Rectal smooth muscle tissue (tissue), 1 donor: Measurements from ENCODE around the gene CD46.
A peak's percentile ranks its signal among the peaks of the same experiment; 100 is the strongest.
"Not testable (repeated sequence)": the region's sequence is repeated elsewhere in the genome, so short reads cannot be mapped to it uniquely, and the experiment has no call there.

Source experiments
- H3K27ac ChIP-seq: one replicate; pipeline ENCODE4 v1.7.0; 2013; ENCODE audit warnings: low read depth, low read length, inconsistent platforms
- H3K27me3 ChIP-seq: one replicate; pipeline ENCODE4 v1.7.0; 2013; ENCODE audit warnings: low read length; ENCODE audit not compliant: control insufficient read depth, insufficient read depth
- H3K36me3 ChIP-seq: one replicate; pipeline ENCODE4 v1.7.0; 2013; ENCODE audit warnings: low read length; ENCODE audit not compliant: control insufficient read depth, insufficient read depth
- H3K4me1 ChIP-seq: one replicate; pipeline ENCODE4 v1.7.0; 2013; ENCODE audit warnings: low read length; ENCODE audit not compliant: control insufficient read depth, insufficient read depth
- H3K4me3 ChIP-seq: one replicate; pipeline ENCODE4 v1.7.0; 2013; ENCODE audit warnings: low read length
- H3K9ac ChIP-seq: one replicate; pipeline ENCODE4 v1.7.0; 2013; ENCODE audit warnings: low read length

Gene CD46

DNA sequence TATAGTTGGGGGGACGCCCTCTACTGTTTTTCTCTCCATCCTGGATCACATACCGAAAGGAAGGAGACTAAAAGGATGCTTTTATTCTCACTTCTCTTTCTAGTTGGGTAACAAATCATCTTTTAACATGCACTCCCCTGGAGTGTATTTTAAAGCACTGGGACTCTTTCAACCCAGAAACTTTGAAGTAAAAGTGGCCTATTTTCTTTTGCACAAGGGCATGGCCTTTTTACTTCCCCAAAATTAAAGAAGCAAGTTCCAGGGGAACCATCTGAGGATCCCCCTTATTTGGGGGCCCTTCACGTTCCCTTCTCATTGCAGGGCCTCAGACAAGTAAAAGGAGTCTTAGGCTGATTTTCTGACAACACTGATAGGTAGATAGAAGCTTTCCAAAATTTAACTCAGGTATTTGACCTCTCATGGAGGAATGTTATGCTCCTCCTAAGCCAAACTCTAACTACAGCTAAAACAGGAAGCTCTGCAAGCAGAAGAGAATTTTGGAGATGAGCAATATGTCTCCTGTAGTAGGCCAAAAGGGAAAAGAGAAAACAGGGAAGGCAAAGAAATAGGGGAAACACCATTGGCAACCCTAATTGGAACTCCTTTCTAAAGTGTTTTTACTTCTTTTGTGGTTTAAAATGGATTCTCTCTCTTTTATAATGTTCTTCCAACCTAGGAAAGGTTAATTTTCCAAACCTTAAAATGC lies 8.9 kb upstream of the CD46 start:
- no peaks in the 10 kb centered on the region for H3K36me3 ChIP-seq
- no peak overlapping the region for H3K27ac ChIP-seq
- H3K4me1 ChIP-seq, result no peaks in the 10 kb centered on the region
- no peak overlapping the region for H3K9ac ChIP-seq
- no peaks in the 10 kb centered on the region for H3K27me3 ChIP-seq
- H3K4me3 ChIP-seq, result no peak overlapping the region

DNA sequence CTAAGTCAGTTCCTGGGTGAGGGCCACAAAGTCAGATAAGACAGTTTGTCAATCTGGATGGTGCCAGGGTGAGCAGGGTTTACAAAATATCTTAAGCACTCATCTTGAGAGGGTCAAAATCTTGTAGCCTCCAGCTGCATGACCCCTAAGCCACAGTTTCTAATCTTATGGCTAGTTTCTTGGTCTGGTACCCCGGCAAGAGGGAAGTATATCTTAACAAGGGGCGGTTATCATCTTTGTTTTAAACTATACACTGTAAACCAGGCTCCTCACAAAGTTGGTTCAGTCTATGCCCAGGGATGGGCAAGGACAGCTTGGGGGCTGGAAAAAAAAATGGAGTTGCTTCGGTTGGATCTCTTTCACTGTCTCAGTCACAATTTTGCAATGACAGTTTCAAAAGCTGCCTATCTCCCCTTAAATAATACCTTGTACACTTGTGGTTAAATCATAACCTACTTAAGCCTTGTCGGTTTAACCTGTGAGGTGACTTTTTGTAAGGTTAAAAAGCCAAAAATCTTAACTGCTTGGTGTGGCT lies 7.8 kb upstream of the CD46 start:
- Histone ChIP-seq H3K9ac (no peak overlapping the region), H3K27ac (no peak overlapping the region), H3K4me1 (no peaks in the 10 kb centered on the region), H3K27me3 (no peaks in the 10 kb centered on the region), H3K4me3 (no peak overlapping the region), H3K36me3 (no peaks in the 10 kb centered on the region)

DNA sequence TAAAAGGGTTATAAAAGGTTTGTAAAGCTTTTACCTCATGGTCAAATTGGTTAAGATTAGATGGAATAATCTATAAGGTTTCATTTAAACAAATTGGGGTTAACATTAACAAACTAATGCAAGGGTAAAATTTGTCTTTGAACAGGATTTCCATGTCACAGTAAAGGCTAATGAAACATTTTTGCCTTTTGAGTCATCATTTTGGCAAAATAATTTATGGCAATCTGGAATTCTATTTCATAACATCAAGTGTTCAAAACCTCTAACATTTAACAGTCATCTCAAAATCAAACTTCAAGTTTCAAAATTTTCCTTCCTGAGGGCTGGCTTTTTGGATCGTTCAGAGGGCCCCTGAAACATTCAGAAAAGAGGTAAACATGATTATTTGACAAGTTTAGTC lies 6.6 kb upstream of the CD46 start:
- H3K27me3 ChIP-seq, result no peaks in the 10 kb centered on the region
- no peaks in the 10 kb centered on the region for H3K36me3 ChIP-seq
- H3K4me3 ChIP-seq, result no peak overlapping the region
- H3K9ac ChIP-seq, result no peak overlapping the region
- H3K27ac ChIP-seq, result no peak overlapping the region
- H3K4me1 ChIP-seq, result no peaks in the 10 kb centered on the region

DNA sequence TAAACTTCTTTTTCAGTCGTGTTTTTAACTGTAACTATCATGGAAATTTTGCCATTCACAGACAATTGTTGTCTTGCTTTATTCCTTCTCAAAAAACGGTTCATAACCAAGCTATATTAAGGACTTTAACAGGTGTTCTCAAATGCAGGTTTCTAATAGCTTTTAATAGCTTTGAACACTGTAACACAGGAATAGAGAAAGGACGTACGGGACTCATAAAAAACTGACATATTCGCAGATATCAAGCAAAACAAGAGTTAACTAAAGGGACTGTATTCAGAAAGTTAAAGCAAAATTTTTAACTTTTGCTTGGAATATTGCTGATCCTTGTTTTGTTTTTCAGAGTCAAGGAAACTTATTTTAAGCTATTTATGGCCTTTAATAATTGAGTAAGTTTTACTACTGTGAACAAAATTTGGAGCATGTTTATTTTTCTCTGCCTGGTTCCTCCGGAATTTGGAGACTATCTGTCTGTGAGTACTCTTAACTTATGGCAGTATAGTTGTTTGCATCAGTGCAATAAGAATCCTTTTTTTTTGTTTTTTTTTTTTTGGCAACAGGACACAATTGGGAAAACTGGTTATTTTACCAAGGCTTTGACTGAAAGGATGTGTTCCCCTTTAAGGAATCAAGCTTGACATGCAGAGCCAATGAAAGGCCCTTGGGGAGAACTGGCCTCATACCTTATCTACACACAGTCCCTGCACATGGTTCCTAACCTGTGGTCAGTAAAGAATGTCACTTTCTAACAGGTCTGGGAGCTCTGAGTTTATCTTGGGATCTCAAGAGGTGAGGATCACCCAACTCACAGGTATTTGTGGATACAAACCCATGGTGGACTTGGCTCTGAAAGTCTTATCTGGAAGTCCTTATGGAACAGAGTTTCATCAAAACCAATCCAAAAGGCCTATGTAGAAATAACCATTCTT lies 5.8 kb upstream of the CD46 start:
- no peak overlapping the region for H3K9ac ChIP-seq
- H3K27me3 ChIP-seq, result no peaks in the 10 kb centered on the region
- no peak overlapping the region for H3K27ac ChIP-seq
- H3K4me1 ChIP-seq, result peaks cover 5% of the 10 kb centered on the region
- no peak overlapping the region for H3K4me3 ChIP-seq
- no peaks in the 10 kb centered on the region for H3K36me3 ChIP-seq

DNA sequence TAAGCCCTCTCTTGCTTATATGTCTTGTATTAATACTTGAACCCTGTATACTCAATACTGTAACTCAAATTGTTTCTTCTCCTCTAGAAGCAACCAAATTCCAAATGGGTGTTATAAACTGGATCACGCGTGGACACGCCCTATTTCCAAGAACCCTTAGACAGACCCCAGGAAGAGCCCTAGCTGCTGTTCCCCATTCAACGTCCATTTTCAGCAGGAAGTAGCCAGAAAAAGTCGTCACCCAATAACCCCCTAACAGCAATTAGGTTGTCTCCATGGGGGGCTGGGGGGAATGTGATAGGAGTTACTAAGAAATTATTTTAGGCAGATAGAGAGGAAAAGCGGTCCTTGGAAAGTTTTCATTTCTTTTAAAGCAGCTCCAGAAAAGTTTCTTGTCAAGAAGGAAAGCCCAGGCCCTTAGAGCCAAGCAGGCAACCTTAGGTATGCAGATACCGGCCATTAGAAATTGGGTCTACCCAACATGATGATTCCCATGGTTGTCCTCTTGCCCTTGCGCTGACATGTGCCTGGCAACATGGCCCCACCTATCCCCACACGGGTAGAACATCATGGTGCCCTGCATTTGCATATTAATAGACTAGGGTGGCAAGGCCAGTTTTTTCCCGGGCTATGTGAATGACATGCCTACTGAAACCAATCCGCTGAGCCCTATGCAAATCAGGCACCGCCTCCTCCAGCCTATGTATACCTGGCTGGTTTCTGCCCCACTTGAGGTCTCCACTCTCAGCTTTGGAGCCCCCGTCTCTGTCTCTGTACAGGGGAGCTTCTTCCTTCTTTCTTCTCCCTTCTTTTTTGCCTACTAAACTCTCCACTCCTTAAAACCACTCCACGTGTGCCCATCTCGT lies 4.0 kb upstream of the CD46 start:
- H3K4me1 ChIP-seq, result peaks cover 8% of the 10 kb centered on the region
- no peak overlapping the region for H3K4me3 ChIP-seq
- no peaks in the 10 kb centered on the region for H3K36me3 ChIP-seq
- no peaks in the 10 kb centered on the region for H3K27me3 ChIP-seq
- H3K9ac ChIP-seq, result no peak overlapping the region
- no peak overlapping the region for H3K27ac ChIP-seq

DNA sequence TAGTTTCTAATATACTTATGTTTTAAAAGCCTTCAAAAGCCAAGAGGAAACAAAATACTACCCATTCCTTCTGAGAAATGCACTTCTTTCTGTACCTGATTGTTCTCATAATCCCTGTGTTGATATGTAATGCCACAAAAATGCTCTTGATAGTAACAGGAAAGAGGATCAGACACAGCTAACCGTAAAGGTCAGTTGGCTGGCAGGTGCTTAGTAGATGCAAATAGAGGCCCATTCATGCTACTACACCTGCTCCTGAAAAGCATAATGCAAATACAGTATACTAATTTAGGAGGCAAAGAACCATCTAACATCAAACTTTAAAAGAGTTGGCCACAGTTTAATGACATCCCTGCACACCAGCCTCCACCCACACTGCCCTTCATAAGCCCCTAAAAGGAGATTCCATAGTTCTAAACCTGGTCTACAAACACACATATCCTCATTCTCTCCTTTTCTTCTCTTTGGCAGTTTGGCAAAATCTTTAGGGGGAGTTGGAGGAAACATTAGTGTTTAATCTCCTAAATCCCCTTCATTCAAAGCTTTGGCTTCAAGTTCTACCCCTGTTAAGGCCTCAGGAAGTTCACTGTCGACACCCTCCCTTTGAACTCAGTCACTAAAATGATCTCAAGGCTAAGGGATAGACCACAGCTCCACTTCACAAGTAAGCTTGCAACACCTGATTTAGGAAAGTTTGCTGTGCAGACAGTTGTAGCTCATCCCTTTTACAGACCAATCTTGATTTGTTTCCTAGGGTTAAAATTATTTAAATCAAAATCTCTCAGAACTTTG lies 2.9 kb upstream of the CD46 start:
- no peaks in the 10 kb centered on the region for H3K27me3 ChIP-seq
- H3K36me3 ChIP-seq, result no peaks in the 10 kb centered on the region
- H3K9ac ChIP-seq, result no peak overlapping the region
- H3K4me1 ChIP-seq, result peaks cover 12% of the 10 kb centered on the region
- no peak overlapping the region for H3K4me3 ChIP-seq
- H3K27ac ChIP-seq, result no peak overlapping the region

DNA sequence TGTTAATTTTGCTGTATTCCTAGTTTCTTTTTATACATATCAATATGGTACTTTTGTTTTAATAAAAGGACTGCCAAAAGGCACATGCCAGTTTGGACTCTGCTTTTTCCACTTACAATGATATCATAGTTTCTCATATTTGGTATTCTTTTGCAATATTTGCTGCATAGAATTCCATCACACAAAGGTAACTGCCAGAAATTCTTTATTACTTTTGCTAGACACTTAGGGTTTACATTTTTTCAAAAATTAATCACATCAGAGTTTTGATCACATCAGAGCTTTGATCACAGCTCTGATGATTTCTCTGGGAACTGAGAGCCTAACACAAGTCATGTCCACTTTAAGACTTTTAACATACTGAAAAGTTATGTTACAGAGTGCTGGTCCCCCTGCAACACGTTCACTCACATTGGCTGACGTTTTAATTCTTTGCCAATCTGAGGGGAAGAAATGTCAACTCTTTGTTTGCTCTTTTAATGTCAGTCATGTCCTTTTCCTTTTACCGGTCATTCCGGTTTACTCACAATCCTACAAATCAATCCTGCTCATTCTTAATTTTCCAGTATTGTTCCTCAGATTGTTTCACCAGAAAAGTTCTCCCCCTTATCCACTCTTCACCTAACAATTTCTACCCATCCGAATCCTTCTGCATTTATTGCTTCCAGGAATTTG lies 1.1 kb upstream of the CD46 start:
- Histone ChIP-seq H3K36me3 (no peaks in the 10 kb centered on the region), H3K27me3 (no peaks in the 10 kb centered on the region), H3K4me1 (peaks cover 12% of the 10 kb centered on the region), H3K4me3 (peak overlapping the region; percentile 70), H3K9ac (no peak overlapping the region), H3K27ac (peak overlapping the region; percentile 88)

DNA sequence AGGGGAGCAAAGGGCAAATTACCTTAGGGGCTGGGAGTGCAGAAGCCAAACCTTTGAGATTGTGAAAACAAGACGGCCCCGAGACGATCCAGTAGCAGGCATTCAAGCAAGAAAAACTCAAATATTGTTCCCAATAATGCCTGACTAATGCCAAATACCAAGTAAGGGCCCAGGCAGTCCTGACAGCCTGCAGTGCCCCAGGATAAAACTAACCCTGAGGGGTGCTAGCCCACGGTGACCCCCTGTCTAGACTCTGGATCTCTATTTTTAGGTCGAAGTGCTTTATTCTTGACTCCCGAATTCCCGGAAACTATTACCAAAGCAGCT lies 428 bp upstream of the CD46 start:
- H3K4me3 ChIP-seq, result peak overlapping the region; percentile 70
- H3K9ac ChIP-seq, result peak overlapping the region; percentile 38
- peak overlapping the region; percentile 88 for H3K27ac ChIP-seq
- not testable (repeated sequence) for H3K27me3 ChIP-seq, H3K36me3 ChIP-seq
- peaks cover 12% of the 10 kb centered on the region for H3K4me1 ChIP-seq

DNA sequence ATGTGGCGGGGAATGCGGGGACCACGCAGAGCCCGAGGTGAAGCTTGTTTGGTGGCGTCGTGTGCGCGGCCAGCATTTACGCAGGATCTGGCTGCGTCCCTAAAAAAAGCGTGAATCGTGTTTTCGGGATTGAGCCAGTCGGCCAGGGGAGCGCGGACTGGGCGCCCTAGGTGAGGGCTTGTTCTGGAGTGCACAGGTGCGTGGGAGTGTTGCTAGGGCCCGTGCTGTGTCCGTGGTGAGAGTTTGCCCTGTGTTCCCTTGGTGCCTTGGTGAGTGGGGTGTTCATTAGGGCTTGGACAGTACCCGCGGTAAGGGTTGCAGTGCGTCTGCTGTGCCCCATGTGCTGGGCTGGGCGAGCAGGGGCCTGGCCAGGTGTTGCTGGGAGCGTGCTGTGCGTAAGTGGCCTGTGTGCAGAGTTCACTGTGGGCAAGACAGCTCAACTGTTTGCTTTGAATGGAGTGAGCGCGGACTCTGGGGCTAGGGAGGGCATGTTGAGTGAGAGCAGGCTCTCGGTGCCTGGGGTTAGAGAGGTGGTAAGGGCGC lies 673 bp downstream of the CD46 start:
- Histone ChIP-seq H3K4me3 (peak overlapping the region; percentile 96), H3K9ac (peak overlapping the region; percentile 66), H3K4me1 (peaks cover 12% of the 10 kb centered on the region), H3K36me3 (peaks cover under 1% of the 10 kb centered on the region), H3K27me3 (no peaks in the 10 kb centered on the region), H3K27ac (peak overlapping the region; percentile 88)

DNA sequence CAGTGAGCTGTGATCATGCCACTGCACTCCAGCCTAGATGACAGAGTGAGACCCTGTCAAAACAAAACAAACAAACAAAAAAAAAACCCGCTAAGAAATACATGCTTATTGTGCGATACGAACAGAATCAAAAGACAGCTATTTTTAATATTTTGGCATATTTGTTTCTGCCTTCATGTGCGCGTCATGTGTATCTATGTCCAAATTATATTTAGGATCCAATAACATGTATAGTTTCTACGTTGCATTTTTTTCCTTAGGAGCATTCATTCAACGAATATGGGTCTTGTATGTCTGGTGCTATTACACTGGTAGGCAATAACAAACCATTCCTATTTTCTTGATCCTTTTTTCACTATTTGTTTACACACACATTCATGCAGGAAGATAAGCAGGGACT lies 1.8 kb downstream of the CD46 start:
- H3K4me1 ChIP-seq, result peaks cover 12% of the 10 kb centered on the region
- H3K36me3 ChIP-seq, result peaks cover 8% of the 10 kb centered on the region
- H3K27ac ChIP-seq, result no peak overlapping the region
- H3K27me3 ChIP-seq, result no peaks in the 10 kb centered on the region
- peak overlapping the region; percentile 96 for H3K4me3 ChIP-seq
- no peak overlapping the region for H3K9ac ChIP-seq

DNA sequence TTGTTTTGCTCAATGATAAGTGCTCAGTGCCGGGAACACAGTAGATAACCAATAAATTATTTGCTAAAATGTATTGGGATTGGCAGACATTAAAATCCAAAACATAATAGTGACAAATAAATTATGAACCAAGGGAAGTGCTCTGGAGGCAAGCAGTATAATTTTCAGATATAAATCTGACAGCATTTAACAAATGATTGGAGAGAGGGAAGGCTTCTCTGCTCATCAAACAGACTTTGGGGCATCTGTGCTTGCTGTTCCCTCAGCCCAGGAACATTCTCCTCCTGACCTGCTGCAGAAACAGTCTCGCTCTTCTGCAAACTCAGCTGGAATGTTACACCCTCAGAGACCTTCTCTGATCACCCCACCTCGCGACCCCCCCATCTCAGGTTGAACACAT lies 2.2 kb downstream of the CD46 start:
- Histone ChIP-seq H3K27ac (no peak overlapping the region), H3K4me1 (peaks cover 12% of the 10 kb centered on the region), H3K27me3 (no peaks in the 10 kb centered on the region), H3K36me3 (peaks cover 8% of the 10 kb centered on the region), H3K4me3 (no peak overlapping the region), H3K9ac (no peak overlapping the region)
